LNCAP (cell line): Measurements from ENCODE around the gene NUP205.

ENCODE experiments used
- TF ChIP-seq, protein P1 (sequence below): fragments of 450-650 bp; IDR thresholded peaks from 2 replicates; pipeline ENCODE4 v1.5.1; 2017; ENCODE audit warnings: mild to moderate bottlenecking

The NUP205 gene, protein sequence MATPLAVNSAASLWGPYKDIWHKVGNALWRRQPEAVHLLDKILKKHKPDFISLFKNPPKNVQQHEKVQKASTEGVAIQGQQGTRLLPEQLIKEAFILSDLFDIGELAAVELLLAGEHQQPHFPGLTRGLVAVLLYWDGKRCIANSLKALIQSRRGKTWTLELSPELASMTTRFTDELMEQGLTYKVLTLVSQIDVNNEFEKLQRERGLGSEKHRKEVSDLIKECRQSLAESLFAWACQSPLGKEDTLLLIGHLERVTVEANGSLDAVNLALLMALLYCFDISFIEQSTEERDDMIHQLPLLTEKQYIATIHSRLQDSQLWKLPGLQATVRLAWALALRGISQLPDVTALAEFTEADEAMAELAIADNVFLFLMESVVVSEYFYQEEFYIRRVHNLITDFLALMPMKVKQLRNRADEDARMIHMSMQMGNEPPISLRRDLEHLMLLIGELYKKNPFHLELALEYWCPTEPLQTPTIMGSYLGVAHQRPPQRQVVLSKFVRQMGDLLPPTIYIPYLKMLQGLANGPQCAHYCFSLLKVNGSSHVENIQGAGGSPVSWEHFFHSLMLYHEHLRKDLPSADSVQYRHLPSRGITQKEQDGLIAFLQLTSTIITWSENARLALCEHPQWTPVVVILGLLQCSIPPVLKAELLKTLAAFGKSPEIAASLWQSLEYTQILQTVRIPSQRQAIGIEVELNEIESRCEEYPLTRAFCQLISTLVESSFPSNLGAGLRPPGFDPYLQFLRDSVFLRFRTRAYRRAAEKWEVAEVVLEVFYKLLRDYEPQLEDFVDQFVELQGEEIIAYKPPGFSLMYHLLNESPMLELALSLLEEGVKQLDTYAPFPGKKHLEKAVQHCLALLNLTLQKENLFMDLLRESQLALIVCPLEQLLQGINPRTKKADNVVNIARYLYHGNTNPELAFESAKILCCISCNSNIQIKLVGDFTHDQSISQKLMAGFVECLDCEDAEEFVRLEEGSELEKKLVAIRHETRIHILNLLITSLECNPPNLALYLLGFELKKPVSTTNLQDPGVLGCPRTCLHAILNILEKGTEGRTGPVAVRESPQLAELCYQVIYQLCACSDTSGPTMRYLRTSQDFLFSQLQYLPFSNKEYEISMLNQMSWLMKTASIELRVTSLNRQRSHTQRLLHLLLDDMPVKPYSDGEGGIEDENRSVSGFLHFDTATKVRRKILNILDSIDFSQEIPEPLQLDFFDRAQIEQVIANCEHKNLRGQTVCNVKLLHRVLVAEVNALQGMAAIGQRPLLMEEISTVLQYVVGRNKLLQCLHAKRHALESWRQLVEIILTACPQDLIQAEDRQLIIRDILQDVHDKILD (N-terminal part only)

DNA sequence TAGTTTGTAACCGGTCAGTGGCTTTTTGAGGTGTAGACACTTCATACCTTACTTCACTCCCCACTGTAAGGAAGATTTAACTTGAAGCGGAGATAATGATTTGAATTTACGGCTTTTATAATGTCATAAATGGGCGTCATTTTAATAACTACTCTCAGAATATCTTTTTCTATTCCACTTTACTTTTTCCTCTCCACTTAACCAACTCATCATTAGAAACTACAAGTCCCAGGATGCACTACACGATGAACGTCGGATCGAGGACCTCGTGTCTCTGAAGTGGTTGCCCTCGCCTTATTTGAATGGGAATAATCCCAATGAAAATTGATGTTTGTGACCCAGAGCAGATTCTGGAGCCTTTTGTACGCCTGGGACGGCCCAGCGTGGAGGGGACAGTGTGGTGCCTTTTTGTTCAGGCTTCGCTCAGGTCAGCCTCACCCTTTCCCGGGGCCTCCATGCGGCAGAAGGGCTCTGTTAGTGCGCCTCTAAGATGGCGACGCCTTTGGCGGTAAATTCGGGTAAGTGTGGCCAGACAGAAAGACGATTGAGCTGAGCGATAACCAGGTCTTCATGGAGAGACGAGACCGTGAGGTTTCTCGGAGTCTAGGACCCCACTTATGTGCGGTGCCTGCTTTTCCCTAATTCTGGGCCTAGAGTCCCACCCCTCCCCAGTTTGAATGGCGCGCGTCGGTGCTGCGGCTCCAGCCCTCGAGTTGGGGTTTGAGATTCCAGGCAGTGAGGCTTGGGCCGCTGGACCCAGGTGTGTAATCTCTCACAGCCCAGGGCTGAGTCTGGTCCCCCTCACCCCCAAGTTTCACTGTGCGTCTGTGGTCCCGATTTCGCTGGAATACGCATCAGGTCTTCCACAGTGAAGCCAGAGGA is at the start of gene NUP205:
Gene NUP205, plus strand, starts transcription at position 463 of the 882 bp plus-strand sequence. Its CDS starts 28 bp downstream, at position 491.
- TF ChIP-seq, protein P1, sequence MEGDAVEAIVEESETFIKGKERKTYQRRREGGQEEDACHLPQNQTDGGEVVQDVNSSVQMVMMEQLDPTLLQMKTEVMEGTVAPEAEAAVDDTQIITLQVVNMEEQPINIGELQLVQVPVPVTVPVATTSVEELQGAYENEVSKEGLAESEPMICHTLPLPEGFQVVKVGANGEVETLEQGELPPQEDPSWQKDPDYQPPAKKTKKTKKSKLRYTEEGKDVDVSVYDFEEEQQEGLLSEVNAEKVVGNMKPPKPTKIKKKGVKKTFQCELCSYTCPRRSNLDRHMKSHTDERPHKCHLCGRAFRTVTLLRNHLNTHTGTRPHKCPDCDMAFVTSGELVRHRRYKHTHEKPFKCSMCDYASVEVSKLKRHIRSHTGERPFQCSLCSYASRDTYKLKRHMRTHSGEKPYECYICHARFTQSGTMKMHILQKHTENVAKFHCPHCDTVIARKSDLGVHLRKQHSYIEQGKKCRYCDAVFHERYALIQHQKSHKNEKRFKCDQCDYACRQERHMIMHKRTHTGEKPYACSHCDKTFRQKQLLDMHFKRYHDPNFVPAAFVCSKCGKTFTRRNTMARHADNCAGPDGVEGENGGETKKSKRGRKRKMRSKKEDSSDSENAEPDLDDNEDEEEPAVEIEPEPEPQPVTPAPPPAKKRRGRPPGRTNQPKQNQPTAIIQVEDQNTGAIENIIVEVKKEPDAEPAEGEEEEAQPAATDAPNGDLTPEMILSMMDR: no peak

DNA sequence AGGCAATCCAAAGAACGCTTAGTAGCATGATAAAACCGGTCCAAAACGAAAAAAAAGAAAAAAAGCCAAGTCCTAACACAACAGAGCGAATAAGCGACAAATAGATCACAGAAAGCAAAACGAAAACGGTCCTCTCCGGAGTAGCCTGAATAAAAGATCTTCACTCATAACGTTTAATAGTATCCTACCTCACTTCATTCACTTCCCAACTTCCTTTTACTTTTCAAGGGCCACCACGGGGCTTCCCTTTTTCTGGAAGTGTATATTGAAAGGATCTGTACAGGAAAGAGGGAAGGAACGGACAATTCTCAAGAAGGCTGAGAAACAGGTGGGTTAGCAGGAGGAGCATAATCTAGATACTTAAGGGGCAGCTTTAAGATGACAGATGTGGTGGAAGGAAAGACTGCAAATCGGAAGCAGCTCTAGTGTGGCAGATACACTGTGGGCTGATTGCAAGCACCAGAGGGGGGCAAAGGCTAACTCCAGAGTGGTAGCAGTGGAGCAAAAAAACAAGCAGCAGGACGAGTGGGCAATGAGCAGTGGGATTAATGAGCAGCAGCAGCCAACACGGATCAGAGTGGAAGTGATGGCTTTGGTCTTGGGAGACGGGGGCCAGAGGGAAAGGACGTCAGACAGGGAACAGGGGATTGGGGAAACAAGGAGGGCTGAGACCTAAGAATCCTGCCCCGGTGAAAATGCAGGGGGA is 48.7 kb upstream of the NUP205 start:
- TF ChIP-seq, protein P1: no peak

DNA sequence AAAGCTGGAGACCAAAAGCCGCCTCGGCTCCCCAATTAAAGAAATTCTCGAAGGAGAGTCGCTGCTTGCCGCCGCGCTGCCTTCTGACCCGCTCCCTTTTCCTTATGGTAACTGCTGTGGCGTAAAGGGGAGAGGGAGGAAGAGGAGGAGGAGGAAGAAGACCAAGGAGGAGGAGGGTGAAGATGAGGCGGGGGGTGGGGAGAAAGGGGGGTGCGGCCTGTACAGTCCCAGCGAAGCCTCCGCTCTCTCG is 48.2 kb upstream of the NUP205 start:
- TF ChIP-seq, protein P1: no peak

DNA sequence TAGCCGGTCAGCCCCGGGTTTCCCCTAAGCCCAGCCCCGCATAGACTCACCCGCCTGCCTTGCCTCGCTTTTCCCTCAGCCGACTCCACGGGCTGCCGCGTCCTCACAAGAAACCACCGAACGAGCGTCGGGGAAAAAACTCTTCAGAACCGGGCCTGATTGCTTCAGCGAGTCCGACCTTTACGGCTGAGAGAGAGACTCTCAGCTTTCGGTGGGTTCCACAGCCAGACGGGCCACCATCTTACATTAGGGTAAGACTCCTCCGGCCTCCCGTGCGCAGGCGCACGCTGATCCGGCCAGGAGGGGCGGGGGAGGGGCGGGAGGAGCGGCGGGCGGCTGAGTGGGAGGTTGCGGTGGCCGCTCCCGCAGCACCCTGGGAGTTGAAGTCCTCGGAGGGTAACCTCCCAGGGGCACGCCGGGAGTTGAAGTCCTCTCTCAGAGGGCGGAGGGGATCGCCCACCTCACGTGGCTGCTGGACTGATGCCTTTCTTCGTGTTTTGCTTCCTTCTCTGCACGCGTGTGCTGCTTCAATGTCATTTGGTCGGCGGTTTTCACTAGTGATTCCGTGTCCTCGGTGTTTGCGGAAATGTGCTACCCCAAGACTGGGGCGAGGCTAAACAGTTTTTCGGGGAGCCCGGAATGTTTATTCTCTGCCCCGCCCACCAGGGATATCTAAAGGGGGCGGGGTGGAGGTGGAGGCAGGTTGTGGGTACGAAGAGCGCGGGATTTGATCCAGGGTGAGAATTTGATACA is 47.7 kb upstream of the NUP205 start, which contains the start of gene CNOT4:
Gene CNOT4, minus strand, starts transcription at position 264 of the 753 bp plus-strand sequence. CDS start 71,771 bp downstream, outside the sequence.
- TF ChIP-seq, protein P1: no peak

DNA sequence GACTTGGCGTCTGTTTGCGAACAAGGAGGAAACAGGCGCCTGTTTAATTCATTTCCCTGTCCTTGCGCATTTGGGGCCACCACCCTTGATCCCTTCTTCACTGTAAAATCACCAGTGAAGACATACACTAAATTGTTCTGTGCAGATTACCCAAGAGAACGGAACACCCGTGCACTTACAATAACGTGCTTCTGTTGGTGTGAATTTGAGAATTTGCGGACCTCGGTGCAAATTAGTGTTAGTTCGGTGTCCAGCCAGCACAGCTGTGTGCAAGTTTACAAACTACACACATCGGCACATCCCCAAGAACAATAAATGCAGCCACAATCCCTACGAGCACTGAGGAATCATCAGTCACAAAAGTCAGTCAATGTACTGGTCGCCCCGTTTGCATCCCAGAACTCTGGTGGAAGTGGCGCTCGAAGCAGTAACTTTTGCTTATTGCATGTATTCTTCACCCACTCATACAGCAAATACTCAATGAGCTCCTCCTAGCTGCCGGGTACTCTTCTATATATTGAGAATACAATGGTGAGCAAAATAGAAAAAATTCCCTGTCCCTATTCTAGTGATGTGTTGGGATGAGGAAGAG is 47.0 kb upstream of the NUP205 start:
- TF ChIP-seq, protein P1: no peak
